ENCODE results near the gene NADK. TPM values are rescaled to one million over a fixed set of nuclear protein-coding genes. Genes with fewer than 3 reads are reported as not detected.

The NADK gene
- total and polyA plus RNA-seq, 2 donors from 2014 or later = 37.9 to 76.3 TPM

DNA sequence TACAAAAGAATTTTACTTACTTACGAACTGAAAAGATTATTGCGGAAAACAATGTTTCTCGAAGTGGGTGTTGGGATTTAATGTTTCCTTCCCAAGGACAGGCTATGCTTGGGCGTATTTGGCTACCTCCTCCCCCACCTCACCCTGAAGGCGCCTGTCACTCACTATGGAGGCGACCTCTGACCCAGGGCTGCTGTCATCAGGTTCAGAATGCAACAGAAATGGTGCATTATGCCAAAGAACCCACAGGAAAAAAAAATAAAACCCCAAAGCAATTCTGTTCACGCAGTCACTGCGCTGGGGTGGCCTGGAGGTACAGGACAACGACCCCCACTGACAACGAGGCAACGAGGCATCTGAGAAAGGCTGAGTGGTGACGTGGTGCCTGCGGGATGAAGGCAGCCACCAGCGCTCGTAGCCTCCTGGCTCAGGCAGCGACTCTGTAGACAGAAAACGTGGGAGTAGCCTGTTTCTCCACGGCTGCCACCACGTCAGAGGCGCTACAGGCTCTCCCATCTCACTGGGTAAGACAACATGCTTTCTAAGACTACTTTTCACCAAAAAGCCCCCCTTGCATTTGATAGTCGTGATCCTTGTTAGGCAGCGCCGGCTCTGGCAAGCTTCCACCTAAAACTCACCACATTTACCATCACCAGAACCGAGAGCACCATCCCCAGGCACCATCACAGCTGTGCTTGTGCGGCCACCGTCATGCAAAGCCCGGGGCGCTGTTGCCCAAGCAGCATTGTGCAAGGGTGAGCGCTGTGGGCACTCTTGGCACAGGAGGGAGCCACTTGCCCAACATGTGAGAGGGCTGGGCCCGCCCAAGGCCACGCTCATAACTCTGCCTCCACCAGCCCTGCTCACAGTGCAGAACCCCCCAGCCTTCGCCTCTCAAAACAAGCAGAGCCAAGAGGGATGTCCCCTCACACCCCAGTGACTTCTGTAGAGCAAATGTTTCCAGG is 14.3 kb downstream of the NADK start:
- intact Hi-C loops (cut with DNase I) = no loop called here

DNA sequence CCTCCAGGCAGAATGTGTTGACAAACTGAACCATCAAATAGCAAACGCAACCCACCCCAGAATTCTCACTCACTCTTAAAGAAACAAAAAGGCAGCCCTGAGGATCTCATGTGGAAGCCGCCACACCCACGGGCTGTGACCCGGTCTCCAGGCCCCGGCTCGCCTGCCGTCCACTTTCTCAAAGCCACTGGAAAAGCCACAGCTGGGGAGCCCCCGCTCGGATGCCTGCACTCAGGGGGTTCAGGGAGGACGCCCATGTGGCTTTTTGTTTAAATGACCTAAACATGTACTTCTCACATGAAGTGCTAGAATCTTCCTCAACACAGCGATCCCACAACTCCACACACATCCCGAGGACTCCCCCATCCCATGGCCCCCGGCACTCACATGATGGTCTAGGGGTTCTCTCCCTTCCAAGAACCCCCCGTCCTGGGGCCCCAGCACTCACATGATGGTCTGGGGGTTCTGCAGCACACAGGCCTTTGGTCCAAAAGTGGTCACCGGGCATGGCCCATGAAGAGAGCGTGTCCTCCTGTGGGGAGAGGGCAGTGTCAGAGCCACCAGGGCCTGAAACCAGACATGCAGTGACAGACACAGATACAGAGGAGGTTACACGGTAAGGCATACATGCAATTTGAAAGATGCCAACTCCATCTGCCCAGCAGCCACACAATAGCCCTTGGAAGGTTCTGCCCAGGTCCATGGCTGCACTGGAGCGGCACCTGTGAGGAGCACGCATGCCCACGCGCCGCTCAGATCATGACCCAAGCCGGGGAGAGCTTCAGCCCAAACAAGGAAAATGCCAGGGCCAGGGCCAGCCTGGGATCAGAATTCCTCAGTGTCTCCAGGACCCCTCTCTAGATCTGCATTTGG is 16.5 kb downstream of the NADK start:
- Histone ChIP-seq H3K36me3 (ENCODE audit: control insufficient read depth in 2 of 3, insufficient read depth in 3 of 3, low read length in 3 of 3) (peaks cover 2 to 9% (median 7%) of the 10 kb centered on the region in 3 donors), H3K27ac (ENCODE audit: low read depth in 2 of 2, low read length in 2 of 2) (no peak overlapping the region)

More for the DNA sequence above, 14.3 kb downstream of the NADK start:
- Histone ChIP-seq H3K4me3 (ENCODE audit: low read length in 3 of 3) (no peak overlapping the region), H3K9ac (ENCODE audit: low read length in 3 of 3) (no peak overlapping the region), H3K9me3 (ENCODE audit: control insufficient read depth in 2 of 3, insufficient read depth in 1 of 3, low read length in 3 of 3) (no peaks in the 10 kb centered on the region), H3K4me1 (ENCODE audit: control insufficient read depth in 2 of 3, insufficient read depth in 2 of 3, low read depth in 1 of 3, low read length in 3 of 3) (peaks cover 0 to 5% (median 0%) of the 10 kb centered on the region in 3 donors), H3K27me3 (ENCODE audit: control insufficient read depth, insufficient read depth, low read length) (no peaks in the 10 kb centered on the region), H3K27ac (ENCODE audit: low read depth in 2 of 2, low read length in 2 of 2) (no peak overlapping the region), H3K36me3 (ENCODE audit: control insufficient read depth in 2 of 3, insufficient read depth in 3 of 3, low read length in 3 of 3) (peaks cover 2 to 9% (median 7%) of the 10 kb centered on the region in 3 donors)
- TF ChIP-seq, protein P1, sequence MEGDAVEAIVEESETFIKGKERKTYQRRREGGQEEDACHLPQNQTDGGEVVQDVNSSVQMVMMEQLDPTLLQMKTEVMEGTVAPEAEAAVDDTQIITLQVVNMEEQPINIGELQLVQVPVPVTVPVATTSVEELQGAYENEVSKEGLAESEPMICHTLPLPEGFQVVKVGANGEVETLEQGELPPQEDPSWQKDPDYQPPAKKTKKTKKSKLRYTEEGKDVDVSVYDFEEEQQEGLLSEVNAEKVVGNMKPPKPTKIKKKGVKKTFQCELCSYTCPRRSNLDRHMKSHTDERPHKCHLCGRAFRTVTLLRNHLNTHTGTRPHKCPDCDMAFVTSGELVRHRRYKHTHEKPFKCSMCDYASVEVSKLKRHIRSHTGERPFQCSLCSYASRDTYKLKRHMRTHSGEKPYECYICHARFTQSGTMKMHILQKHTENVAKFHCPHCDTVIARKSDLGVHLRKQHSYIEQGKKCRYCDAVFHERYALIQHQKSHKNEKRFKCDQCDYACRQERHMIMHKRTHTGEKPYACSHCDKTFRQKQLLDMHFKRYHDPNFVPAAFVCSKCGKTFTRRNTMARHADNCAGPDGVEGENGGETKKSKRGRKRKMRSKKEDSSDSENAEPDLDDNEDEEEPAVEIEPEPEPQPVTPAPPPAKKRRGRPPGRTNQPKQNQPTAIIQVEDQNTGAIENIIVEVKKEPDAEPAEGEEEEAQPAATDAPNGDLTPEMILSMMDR (IDR thresholded peaks at IDR 0.05; ENCODE audit: borderline replicate concordance, extremely low read depth, insufficient read depth) = no peak
- DNase-seq (peak in 2 of 5 donors; percentile 29 to 77), FAIRE-seq (no peak)

DNA sequence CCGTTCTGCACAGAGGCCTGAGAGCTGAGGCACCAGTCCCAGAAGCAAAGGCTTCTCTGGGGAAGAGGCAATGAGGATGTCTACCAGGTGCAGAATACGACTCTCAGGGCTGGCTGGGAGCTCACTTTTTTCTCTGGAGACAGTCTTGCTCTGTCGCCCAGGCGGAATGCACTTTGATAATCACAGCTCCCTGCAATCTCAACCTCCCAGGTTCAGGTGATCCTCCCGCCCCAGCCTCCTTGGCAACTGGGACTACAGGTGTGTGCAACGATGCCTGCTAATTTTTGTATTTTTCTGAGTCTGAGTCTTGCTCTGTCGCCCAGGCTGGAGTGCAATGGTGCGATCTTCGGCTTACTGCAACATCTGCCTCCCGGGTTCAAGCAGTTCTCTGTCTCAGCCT is 17.6 kb downstream of the NADK start:
- Histone ChIP-seq H3K27ac (ENCODE audit: low read depth in 2 of 2, low read length in 2 of 2) (no peak overlapping the region), H3K36me3 (ENCODE audit: control insufficient read depth in 2 of 3, insufficient read depth in 3 of 3, low read length in 3 of 3) (peaks cover 2 to 15% (median 7%) of the 10 kb centered on the region in 3 donors), H3K4me3 (ENCODE audit: low read length in 3 of 3) (no peak overlapping the region), H3K9ac (ENCODE audit: low read length in 3 of 3) (no peak overlapping the region), H3K9me3 (ENCODE audit: control insufficient read depth in 2 of 3, insufficient read depth in 1 of 3, low read length in 3 of 3) (no peaks in the 10 kb centered on the region), H3K4me1 (ENCODE audit: control insufficient read depth in 2 of 3, insufficient read depth in 2 of 3, low read depth in 1 of 3, low read length in 3 of 3) (peaks cover 0 to 15% (median 5%) of the 10 kb centered on the region in 3 donors), H3K27me3 (ENCODE audit: control insufficient read depth, insufficient read depth, low read length) (no peaks in the 10 kb centered on the region)
- FAIRE-seq (no peak), DNase-seq (no peak)
- intact Hi-C loops (cut with DNase I) = no loop called here
- TF ChIP-seq, protein P1 (IDR thresholded peaks at IDR 0.05; ENCODE audit: borderline replicate concordance, extremely low read depth, insufficient read depth) = no peak

More for the DNA sequence above, 16.5 kb downstream of the NADK start:
- DNase-seq (peak in 1 of 5 donors; percentile 45), FAIRE-seq (no peak)
- Histone ChIP-seq H3K4me3 (ENCODE audit: low read length in 3 of 3) (no peak overlapping the region), H3K9me3 (ENCODE audit: control insufficient read depth in 2 of 3, insufficient read depth in 1 of 3, low read length in 3 of 3) (no peaks in the 10 kb centered on the region), H3K27me3 (ENCODE audit: control insufficient read depth, insufficient read depth, low read length) (no peaks in the 10 kb centered on the region), H3K4me1 (ENCODE audit: control insufficient read depth in 2 of 3, insufficient read depth in 2 of 3, low read depth in 1 of 3, low read length in 3 of 3) (peaks cover 0 to 15% (median 5%) of the 10 kb centered on the region in 3 donors), H3K9ac (ENCODE audit: low read length in 3 of 3) (no peak overlapping the region)
- TF ChIP-seq, protein P1 (IDR thresholded peaks at IDR 0.05; ENCODE audit: borderline replicate concordance, extremely low read depth, insufficient read depth) = no peak
- intact Hi-C loops (cut with DNase I) = no loop called here
